K562 (cell line): ENCODE measurements around the gene DCAF12. TPM values are rescaled to one million over a fixed set of nuclear protein-coding genes. Genes with fewer than 3 reads are reported as not detected.
A peak's percentile ranks its signal among the peaks of the same experiment; 100 is the strongest.

Source experiments
- ATF3 ChIP-seq, 2 experiments: fragments of 450-650 bp in 1 of 2; sonication (generic) in 1 of 2; formaldehyde crosslinking in 1 of 2; IDR thresholded peaks in 1 of 2; conservative IDR thresholded peaks in 1 of 2; 2 replicates each; pipeline versions ENCODE4 v1.6.1 to v1.8.1; 2016 to 2023; ENCODE audit warnings: mild to moderate bottlenecking in 2 of 2, moderate library complexity in 2 of 2, inconsistent platforms in 1 of 2, missing genetic modification reagents in 1 of 2
- ELK1 ChIP-seq: sonication (generic); formaldehyde crosslinking; IDR thresholded peaks from 2 replicates; pipeline ENCODE4 v1.8.1; 2022; ENCODE audit warnings: missing genetic modification reagents
- FIP1L1 ChIP-seq: fragments of 200-400 bp; formaldehyde crosslinking; IDR thresholded peaks from 2 replicates; pipeline ENCODE4 v1.6.1; 2018; ENCODE audit warnings: mild to moderate bottlenecking, low read depth, low read length; ENCODE audit not compliant: poor library complexity, severe bottlenecking
- FOXA3 ChIP-seq, 2 experiments: fragments of 450-650 bp in 1 of 2; sonication (generic) in 1 of 2; formaldehyde crosslinking; IDR thresholded peaks in 1 of 2; conservative IDR thresholded peaks in 1 of 2; 2 replicates each; pipeline versions ENCODE4 v1.4.0 to v1.8.0; 2020 to 2022; ENCODE audit warnings: mild to moderate bottlenecking in 2 of 2, missing genetic modification reagents in 1 of 2
- HDAC2 ChIP-seq: fragments of 450-650 bp; IDR thresholded peaks from 2 replicates; pipeline ENCODE4 v1.6.1; 2016; ENCODE audit warnings: mild to moderate bottlenecking
- MAX ChIP-seq: sonication (generic); formaldehyde crosslinking; IDR thresholded peaks from 2 replicates; pipeline ENCODE4 v1.9.0; 2022; ENCODE audit warnings: mild to moderate bottlenecking, missing genetic modification reagents
- MLLT1 ChIP-seq, 2 experiments: fragments of 450-650 bp; IDR thresholded peaks; 2 replicates each; pipeline ENCODE4 v1.6.1; 2016
- NR4A1 ChIP-seq, 2 experiments: fragments of 250-450 bp in 1 of 2; fragments of 450-650 bp in 1 of 2; sonication (Bioruptor Pico) in 1 of 2; IDR thresholded peaks; 2 replicates each; pipeline versions ENCODE4 v1.4.0 to v1.6.1; 2016 to 2020; ENCODE audit warnings: mild to moderate bottlenecking in 2 of 2, missing compliant biosample characterization in 1 of 2, missing genetic modification characterization in 1 of 2, moderate library complexity in 1 of 2
- PRPF4 ChIP-seq: fragments of 200-400 bp; formaldehyde crosslinking; IDR thresholded peaks from one replicate; pipeline ENCODE4 v1.6.1; 2017; ENCODE audit warnings: low read length, low read depth, mild to moderate bottlenecking; ENCODE audit not compliant: insufficient read depth, poor library complexity, severe bottlenecking
- SMC3 ChIP-seq: conservative IDR thresholded peaks from 2 replicates; pipeline ENCODE4 v1.6.1; 2011; ENCODE audit warnings: low read depth, low read length, improper control_type of control experiment; ENCODE audit not compliant: insufficient read depth
- ZFX ChIP-seq: sonication (generic); formaldehyde crosslinking; IDR thresholded peaks from 2 replicates; pipeline ENCODE4 v1.8.0; 2022; ENCODE audit warnings: mild to moderate bottlenecking, missing genetic modification reagents, moderate library complexity
- ZNF12 ChIP-seq: sonication (generic); formaldehyde crosslinking; IDR thresholded peaks from 2 replicates; pipeline ENCODE4 v1.4.0; 2020; ENCODE audit warnings: mild to moderate bottlenecking, missing genetic modification reagents
- ZNF668 ChIP-seq: fragments of 250-450 bp; sonication (Bioruptor Pico); IDR thresholded peaks from 2 replicates; pipeline ENCODE4 v1.8.0; 2022; ENCODE audit warnings: mild to moderate bottlenecking, inconsistent platforms
- ZNF696 ChIP-seq: fragments of 250-450 bp; sonication (Bioruptor Pico); conservative IDR thresholded peaks from 2 replicates; pipeline ENCODE4 v1.4.0; 2020; ENCODE audit warnings: mild to moderate bottlenecking, moderate library complexity
- ZNF707 ChIP-seq: fragments of 250-450 bp; sonication (Bioruptor Pico); conservative IDR thresholded peaks from 2 replicates; pipeline ENCODE4 v1.8.0; 2022; ENCODE audit warnings: inconsistent platforms, mild to moderate bottlenecking, moderate library complexity
- ZNF77 ChIP-seq: fragments of 250-450 bp; sonication (Bioruptor Pico); IDR thresholded peaks from 2 replicates; pipeline ENCODE4 v1.5.0; 2020
- polyA plus RNA-seq, 8 experiments: library from polyadenylated mRNA; depleted of rRNA in 4 of 8; stranded (reverse) in 5 of 8; unstranded in 3 of 8; fragments of >200 nt; fragmentation: Nextera tagmentation in 2 of 8; fragmentation: Illumina TruSeq in 1 of 8; extraction: Ambion mirVana in 2 of 8; extraction: Trizol in 1 of 8; gene quantifications; 2 replicates each; pipeline versions ENCODE4 v1.2.1 to v1.2.3, GENCODE V29; 2011 to 2014; ENCODE audit warnings: inconsistent platforms in 1 of 8, missing spikeins in 1 of 8
- total RNA-seq, 7 experiments: library from RNA; depleted of rRNA in 6 of 7; stranded (reverse); fragments of >200 nt in 6 of 7; fragmentation: Illumina TruSeq in 2 of 7; extraction: Trizol in 2 of 7; gene quantifications; 2 replicates each; pipeline versions ENCODE4 v1.2.1 to v1.2.3, GENCODE V29; 2011 to 2021; ENCODE audit warnings: low replicate concordance in 1 of 7

The DCAF12 gene
- total and polyA plus RNA-seq, 9 of the 15 experiments (the other 6 are each of a cell fraction or from before 2014, with no cell fraction given) = 10.9 to 59.6 (median 30.8) TPM

GRCh38 chr9:34048727-34049629 is 77.5 kb downstream of the DCAF12 start, which contains the start of gene UBAP2 (continued):
- TF ChIP-seq SMC3 = no peak
- no peak; the same call in 1 of the 2 replicates for TF ChIP-seq ZNF12 (CRISPR knock-in tag)
- TF ChIP-seq ATF3 (IDR thresholded peaks at IDR 0.05) = peak; percentile 78
- TF ChIP-seq ATF3 (CRISPR knock-in tag; conservative IDR thresholded peaks at IDR 0.05) = no peak
- TF ChIP-seq HDAC2 = 0 out of 2 replicates have a peak, but pooled peaks have one; percentile 32
- TF ChIP-seq PRPF4 = peak; percentile 72
- TF ChIP-seq ZNF707 = 0 out of 2 replicates have a peak, but pooled peaks have one; percentile 2
- TF ChIP-seq ZNF668 (CRISPR knock-in tag) = no peak
- TF ChIP-seq FOXA3 (CRISPR knock-in tag; conservative IDR thresholded peaks at IDR 0.05 in 1 of 2, IDR thresholded peaks at IDR 0.05 in 1 of 2) = no peak
- no peak for TF ChIP-seq NR4A1 (CRISPR knock-in tag; IDR thresholded peaks at IDR 0.05)
- TF ChIP-seq NR4A1 (tag; IDR thresholded peaks at IDR 0.05) = no peak
- TF ChIP-seq ELK1 = no peak
- peak; percentile 88 for TF ChIP-seq ZFX (CRISPR knock-in tag)
- TF ChIP-seq ZNF77 = no peak
- TF ChIP-seq FIP1L1 = no peak
- 0 out of 4 replicates have a peak, but pooled peaks of 1 of the 2 experiments have one; percentile 20 for TF ChIP-seq MLLT1 (IDR thresholded peaks at IDR 0.05)
- peak; percentile 96 for TF ChIP-seq MAX (CRISPR knock-in tag)
- TF ChIP-seq ZNF696 (CRISPR knock-in tag) = no peak
